MM.1S (cell line): Measurements from ENCODE around the gene HBS1L.

Source experiments
- EZH2 ChIP-seq: fragments of 300-600 bp; sonication (generic); optimal IDR thresholded peaks from 2 replicates; pipeline ENCODE3; 2017; ENCODE audit warnings: low read depth, mild to moderate bottlenecking, antibody characterized with exemption, low read length, mixed read lengths
- EZH2phosphoT487 ChIP-seq: fragments of 300-600 bp; sonication (generic); IDR thresholded peaks from 2 replicates; pipeline ENCODE4 v1.6.1; 2018; ENCODE audit warnings: antibody characterized with exemption, low read length
- TF ChIP-seq, protein P1 (sequence below): fragments of 300-600 bp; sonication (generic); IDR thresholded peaks from 2 replicates; pipeline ENCODE4 v1.5.1; 2016; ENCODE audit warnings: antibody characterized with exemption, low read length, mixed read lengths

- TF ChIP-seq, protein P1, sequence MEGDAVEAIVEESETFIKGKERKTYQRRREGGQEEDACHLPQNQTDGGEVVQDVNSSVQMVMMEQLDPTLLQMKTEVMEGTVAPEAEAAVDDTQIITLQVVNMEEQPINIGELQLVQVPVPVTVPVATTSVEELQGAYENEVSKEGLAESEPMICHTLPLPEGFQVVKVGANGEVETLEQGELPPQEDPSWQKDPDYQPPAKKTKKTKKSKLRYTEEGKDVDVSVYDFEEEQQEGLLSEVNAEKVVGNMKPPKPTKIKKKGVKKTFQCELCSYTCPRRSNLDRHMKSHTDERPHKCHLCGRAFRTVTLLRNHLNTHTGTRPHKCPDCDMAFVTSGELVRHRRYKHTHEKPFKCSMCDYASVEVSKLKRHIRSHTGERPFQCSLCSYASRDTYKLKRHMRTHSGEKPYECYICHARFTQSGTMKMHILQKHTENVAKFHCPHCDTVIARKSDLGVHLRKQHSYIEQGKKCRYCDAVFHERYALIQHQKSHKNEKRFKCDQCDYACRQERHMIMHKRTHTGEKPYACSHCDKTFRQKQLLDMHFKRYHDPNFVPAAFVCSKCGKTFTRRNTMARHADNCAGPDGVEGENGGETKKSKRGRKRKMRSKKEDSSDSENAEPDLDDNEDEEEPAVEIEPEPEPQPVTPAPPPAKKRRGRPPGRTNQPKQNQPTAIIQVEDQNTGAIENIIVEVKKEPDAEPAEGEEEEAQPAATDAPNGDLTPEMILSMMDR = no peak
- TF ChIP-seq EZH2phosphoT487 = no peak
- TF ChIP-seq EZH2 = no peak
Observed at GRCh38 chr6:134945045-134945444, 109.6 kb downstream of the HBS1L start.
